ENCODE results near the gene ZNF407. TPM values are rescaled to one million over a fixed set of nuclear protein-coding genes. Genes with fewer than 3 reads are reported as not detected.

Gene ZNF407
- polyA plus RNA-seq, 1 experiment, result 2.8 TPM

DNA sequence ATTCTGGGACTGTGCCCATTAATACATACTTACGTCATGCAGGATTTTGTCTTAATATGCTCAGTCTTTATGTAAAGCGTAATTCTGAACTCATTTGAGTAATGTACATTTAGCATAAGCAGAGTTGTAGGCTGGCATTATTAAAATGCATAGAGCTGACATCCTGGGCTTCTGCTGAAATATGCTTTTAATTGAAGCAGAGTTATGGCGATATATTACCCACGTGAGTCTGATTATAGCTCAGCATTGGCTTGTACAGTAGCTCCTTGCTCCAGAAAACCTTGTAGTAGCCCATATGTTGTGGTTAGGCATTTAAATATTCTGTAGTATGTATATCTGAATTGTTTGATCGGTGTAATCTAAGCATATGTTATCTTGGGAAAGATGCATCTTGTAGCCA lies 377.3 kb downstream of the ZNF407 start:
- no peak for TF ChIP-seq CTCF (IDR thresholded peaks at IDR 0.05; ENCODE audit: insufficient read depth, low read depth, low read length)
- no peaks in the 10 kb centered on the region for H3K36me3 ChIP-seq (ENCODE audit: control insufficient read depth, insufficient read depth, low read length)
- no peak overlapping the region for H3K4me3 ChIP-seq (ENCODE audit: low read depth, low read length)
- DNase-seq (ENCODE audit: low read depth), result no peak
- CTCF ChIA-PET, result interaction anchor here (1.0 kb wide), 1 partner anchor 11 kb away, joined by 5 read pairs; no protein-coding TSS in a partner anchor
- H3K27me3 ChIP-seq (ENCODE audit: control insufficient read depth, insufficient read depth, low read length), result no peaks in the 10 kb centered on the region
- POLR2A ChIA-PET, result no interaction called here

GRCh38 chr18:74976331-74976909 lies 378.8 kb downstream of the ZNF407 start:
- TF ChIP-seq CTCF (IDR thresholded peaks at IDR 0.05; ENCODE audit: insufficient read depth, low read depth, low read length), result no peak
- H3K36me3 ChIP-seq (ENCODE audit: control insufficient read depth, insufficient read depth, low read length), result no peaks in the 10 kb centered on the region
- H3K4me3 ChIP-seq (ENCODE audit: low read depth, low read length), result no peak overlapping the region
- no peak for DNase-seq (ENCODE audit: low read depth)
- ChIA-PET POLR2A (no interaction called here), CTCF (no interaction called here)
- H3K27me3 ChIP-seq (ENCODE audit: control insufficient read depth, insufficient read depth, low read length), result no peaks in the 10 kb centered on the region

DNA sequence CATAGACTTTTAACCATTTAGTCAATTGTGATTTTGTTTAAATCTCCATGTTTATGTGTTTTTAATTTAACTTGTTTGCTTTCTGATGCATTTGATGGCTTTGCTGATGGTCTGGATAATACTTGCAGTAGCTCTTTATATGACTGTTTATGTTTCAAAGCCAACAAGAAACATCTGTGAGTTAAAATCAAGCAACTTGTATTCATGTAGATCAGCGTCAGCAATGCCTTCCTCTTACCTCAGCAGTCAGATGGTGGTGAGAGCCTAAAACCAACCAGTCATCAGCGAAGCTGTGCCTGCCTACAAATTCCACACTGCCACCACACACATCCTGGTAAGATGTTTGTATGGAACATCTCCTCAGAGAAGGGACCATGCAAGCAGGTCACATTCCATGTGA lies 379.4 kb downstream of the ZNF407 start:
- DNase-seq (ENCODE audit: low read depth), result no peak
- ChIA-PET POLR2A (no interaction called here), CTCF (no interaction called here)
- no peaks in the 10 kb centered on the region for H3K27me3 ChIP-seq (ENCODE audit: control insufficient read depth, insufficient read depth, low read length)
- H3K4me3 ChIP-seq (ENCODE audit: low read depth, low read length), result no peak overlapping the region
- H3K36me3 ChIP-seq (ENCODE audit: control insufficient read depth, insufficient read depth, low read length), result no peaks in the 10 kb centered on the region
- no peak for TF ChIP-seq CTCF (IDR thresholded peaks at IDR 0.05; ENCODE audit: insufficient read depth, low read depth, low read length)

DNA sequence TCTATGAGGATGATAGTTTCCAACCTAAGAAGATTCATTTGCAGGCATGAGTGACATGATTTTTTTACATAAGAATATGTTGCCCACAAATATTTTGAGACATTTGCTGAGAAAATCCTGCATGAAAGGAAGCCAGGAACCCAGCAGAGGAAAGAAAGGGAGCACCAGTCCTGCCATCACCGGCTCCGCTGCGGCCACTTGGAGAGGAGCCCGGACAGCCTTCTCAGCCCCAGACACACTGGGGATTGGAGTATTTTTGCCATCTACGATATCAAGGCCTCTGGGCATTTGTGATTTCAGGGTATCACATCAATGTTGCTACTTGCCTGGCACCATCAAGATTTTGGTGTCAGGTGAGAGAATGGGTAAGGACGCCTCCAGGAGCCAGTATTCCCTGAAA lies 383.0 kb downstream of the ZNF407 start:
- DNase-seq (ENCODE audit: low read depth), result no peak
- Histone ChIP-seq H3K36me3 (ENCODE audit: control insufficient read depth, insufficient read depth, low read length) (no peaks in the 10 kb centered on the region), H3K4me3 (ENCODE audit: low read depth, low read length) (no peak overlapping the region), H3K27me3 (ENCODE audit: control insufficient read depth, insufficient read depth, low read length) (no peaks in the 10 kb centered on the region)
- POLR2A ChIA-PET, result no interaction called here
- no peak for TF ChIP-seq CTCF (IDR thresholded peaks at IDR 0.05; ENCODE audit: insufficient read depth, low read depth, low read length)
- CTCF ChIA-PET, result no interaction called here

DNA sequence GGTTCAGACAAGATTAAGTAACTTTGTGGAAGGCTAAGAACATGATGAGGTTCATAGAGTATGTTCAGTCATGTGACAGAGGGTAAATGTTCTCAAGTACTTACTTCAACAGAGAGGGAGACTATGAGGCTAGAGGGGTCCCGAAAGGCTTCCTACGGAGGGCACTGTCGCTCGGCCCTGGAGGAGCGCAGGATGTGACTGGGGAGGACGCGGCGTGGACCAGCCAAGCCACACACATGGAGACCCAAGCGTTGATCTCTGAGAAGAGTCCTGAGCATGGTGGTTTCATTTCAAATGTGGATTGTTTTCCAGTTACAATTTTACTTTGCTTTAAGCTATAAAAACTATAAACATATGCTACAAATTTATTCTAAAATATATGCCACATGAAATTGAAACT lies 383.8 kb downstream of the ZNF407 start:
- Histone ChIP-seq H3K4me3 (ENCODE audit: low read depth, low read length) (no peak overlapping the region), H3K36me3 (ENCODE audit: control insufficient read depth, insufficient read depth, low read length) (no peaks in the 10 kb centered on the region), H3K27me3 (ENCODE audit: control insufficient read depth, insufficient read depth, low read length) (no peaks in the 10 kb centered on the region)
- DNase-seq (ENCODE audit: low read depth), result no peak
- ChIA-PET POLR2A (no interaction called here), CTCF (no interaction called here)
- TF ChIP-seq CTCF (IDR thresholded peaks at IDR 0.05; ENCODE audit: insufficient read depth, low read depth, low read length), result no peak
